ENCODE measurements around the gene ERAP2. TPM values are rescaled to one million over a fixed set of nuclear protein-coding genes. Genes with fewer than 3 reads are reported as not detected.
A peak's percentile ranks its signal among the peaks of the same experiment; 100 is the strongest.

The ERAP2 gene, protein sequence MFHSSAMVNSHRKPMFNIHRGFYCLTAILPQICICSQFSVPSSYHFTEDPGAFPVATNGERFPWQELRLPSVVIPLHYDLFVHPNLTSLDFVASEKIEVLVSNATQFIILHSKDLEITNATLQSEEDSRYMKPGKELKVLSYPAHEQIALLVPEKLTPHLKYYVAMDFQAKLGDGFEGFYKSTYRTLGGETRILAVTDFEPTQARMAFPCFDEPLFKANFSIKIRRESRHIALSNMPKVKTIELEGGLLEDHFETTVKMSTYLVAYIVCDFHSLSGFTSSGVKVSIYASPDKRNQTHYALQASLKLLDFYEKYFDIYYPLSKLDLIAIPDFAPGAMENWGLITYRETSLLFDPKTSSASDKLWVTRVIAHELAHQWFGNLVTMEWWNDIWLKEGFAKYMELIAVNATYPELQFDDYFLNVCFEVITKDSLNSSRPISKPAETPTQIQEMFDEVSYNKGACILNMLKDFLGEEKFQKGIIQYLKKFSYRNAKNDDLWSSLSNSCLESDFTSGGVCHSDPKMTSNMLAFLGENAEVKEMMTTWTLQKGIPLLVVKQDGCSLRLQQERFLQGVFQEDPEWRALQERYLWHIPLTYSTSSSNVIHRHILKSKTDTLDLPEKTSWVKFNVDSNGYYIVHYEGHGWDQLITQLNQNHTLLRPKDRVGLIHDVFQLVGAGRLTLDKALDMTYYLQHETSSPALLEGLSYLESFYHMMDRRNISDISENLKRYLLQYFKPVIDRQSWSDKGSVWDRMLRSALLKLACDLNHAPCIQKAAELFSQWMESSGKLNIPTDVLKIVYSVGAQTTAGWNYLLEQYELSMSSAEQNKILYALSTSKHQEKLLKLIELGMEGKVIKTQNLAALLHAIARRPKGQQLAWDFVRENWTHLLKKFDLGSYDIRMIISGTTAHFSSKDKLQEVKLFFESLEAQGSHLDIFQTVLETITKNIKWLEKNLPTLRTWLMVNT
- total RNA-seq (1 to 10 TPM; 3.0 to 6.4 (median 3.2) TPM), polyA plus RNA-seq (1 to 10 TPM in 1 of 3 donors, under 1 TPM in 2; 0.23 to 4.4 (median 0.55) TPM)
- long read RNA-seq, donor 1, partial matches to known transcripts, result 1 of 2 reads
- long read RNA-seq, donor 1, other reads (novel, unspliced or antisense), result 1 of 2 reads
- long read RNA-seq, donor 2, full-length matches to known transcripts, result 2 of 2 reads
- long read RNA-seq, donor 2, partial matches to known transcripts, result 0 of 2 reads
- long read RNA-seq, donor 2, other reads (novel, unspliced or antisense), result 0 of 2 reads

DNA sequence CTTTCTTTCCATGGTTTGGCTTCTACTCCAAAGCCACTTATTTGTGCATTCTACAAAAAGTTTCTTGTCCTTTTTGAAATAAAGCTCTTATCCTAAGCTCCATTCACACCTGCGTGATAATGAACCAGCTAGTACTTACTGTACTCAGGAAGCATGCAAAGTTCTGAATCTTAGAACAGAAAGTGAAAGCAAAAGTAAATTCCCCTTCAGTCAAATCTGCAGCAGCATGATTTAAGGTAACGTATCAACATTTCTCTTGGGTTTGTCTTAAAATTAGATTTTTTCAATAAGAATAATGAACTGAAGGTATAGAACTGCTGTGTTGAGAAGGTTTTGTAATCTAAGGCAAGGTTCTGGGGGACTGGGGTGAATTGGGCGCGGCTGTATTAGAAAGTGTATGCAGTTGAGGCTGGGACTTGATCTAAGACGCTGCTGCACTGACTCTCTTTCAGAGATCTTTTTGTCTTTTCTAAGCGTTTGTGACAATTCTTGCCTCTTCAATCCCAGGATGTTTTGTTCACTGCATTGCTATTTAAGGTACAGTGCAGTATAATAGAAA lies at the start of gene ERAP2:
ERAP2 (plus strand) TSS at position 209 of the 559 bp plus-strand sequence. CDS start 3,186 bp downstream, outside the sequence.
- H3K36me3 ChIP-seq (ENCODE audit: insufficient read depth in 1 of 2, low read depth in 1 of 2), result no peaks in the 10 kb centered on the region
- intact Hi-C loops (cut with DNase I), result loop anchor here in 1 of 2 donors (10.0 kb wide), 1 partner anchor 138 kb away; no protein-coding TSS in a partner anchor
- ATAC-seq, result peak; percentile 52 to 81 (median 68)
- H3K9me3 ChIP-seq, result no peaks in the 10 kb centered on the region
- H3K27me3 ChIP-seq (ENCODE audit: insufficient read depth in 3 of 3, low read length in 2 of 3), result no peaks in the 10 kb centered on the region
- H3K4me3 ChIP-seq, result peak within 1 kb of the TSS; percentile 86
- no peak for DNase-seq
- TF ChIP-seq, protein P1, sequence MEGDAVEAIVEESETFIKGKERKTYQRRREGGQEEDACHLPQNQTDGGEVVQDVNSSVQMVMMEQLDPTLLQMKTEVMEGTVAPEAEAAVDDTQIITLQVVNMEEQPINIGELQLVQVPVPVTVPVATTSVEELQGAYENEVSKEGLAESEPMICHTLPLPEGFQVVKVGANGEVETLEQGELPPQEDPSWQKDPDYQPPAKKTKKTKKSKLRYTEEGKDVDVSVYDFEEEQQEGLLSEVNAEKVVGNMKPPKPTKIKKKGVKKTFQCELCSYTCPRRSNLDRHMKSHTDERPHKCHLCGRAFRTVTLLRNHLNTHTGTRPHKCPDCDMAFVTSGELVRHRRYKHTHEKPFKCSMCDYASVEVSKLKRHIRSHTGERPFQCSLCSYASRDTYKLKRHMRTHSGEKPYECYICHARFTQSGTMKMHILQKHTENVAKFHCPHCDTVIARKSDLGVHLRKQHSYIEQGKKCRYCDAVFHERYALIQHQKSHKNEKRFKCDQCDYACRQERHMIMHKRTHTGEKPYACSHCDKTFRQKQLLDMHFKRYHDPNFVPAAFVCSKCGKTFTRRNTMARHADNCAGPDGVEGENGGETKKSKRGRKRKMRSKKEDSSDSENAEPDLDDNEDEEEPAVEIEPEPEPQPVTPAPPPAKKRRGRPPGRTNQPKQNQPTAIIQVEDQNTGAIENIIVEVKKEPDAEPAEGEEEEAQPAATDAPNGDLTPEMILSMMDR (IDR thresholded peaks at IDR 0.05), result no peak
- H3K27ac ChIP-seq, result peak within 1 kb of the TSS; percentile 84
- WGBS, 3 donors, result 0 to 2% (median 1%) methylated on average over 6 of the region's 6 CpGs
- H3K4me1 ChIP-seq, result peaks cover 8% of the 10 kb centered on the region

DNA sequence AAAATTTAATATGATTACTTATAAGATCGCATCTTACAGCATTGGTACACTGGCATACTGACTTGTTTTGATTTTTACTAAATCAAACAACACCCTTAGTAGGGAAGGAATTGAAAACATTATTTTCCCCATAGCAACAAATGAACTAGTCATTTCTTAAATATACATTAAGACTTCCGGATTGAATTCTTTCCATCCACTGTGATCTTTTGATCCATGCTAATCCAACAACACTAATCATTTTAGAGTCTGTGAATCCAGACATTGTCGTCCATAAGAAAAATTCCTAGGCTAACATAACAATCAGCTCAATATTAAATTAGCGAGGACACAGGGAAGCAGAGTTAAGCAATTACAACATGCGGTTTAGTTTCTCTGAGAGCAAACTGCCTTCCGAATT lies 47.0 kb upstream of the ERAP2 start:
- no peaks in the 10 kb centered on the region for H3K4me1 ChIP-seq
- H3K27me3 ChIP-seq (ENCODE audit: insufficient read depth in 3 of 3, low read length in 2 of 3), result no peaks in the 10 kb centered on the region
- DNase-seq, result no peak
- no peak overlapping the region for H3K27ac ChIP-seq
- H3K36me3 ChIP-seq (ENCODE audit: insufficient read depth in 1 of 2, low read depth in 1 of 2), result no peaks in the 10 kb centered on the region
- no peaks in the 10 kb centered on the region for H3K9me3 ChIP-seq
- WGBS, 3 donors, result 90 to 91% (median 91%) methylated on average over 6 of the region's 6 CpGs
- TF ChIP-seq, protein P1 (IDR thresholded peaks at IDR 0.05), result no peak
- intact Hi-C loops (cut with DNase I), result no loop called here
- no peak overlapping the region for H3K4me3 ChIP-seq
- ATAC-seq, result no peak

DNA sequence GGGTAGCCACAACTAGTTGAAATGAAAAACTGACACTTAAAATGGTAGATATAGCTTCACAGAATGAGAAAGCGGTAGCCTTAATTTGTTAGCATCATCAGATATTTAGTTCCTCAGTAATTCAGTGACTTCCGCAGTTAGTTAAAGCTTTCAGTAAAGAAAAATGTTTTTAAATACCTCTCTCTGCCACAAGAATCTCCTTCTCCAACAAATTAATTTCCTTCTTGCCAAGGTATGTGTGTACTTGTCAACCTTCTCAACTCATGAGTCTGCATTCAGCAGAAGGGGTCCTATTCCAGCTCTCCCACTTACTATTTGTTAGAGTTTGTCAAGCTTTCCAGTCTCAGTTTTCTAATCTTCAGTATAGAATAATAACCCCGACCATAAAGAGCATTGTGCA lies 42.3 kb upstream of the ERAP2 start:
- Histone ChIP-seq H3K4me3 (no peak overlapping the region), H3K4me1 (no peaks in the 10 kb centered on the region), H3K36me3 (ENCODE audit: insufficient read depth in 1 of 2, low read depth in 1 of 2) (no peaks in the 10 kb centered on the region), H3K27ac (no peak overlapping the region), H3K9me3 (no peaks in the 10 kb centered on the region), H3K27me3 (ENCODE audit: insufficient read depth in 3 of 3, low read length in 2 of 3) (no peaks in the 10 kb centered on the region)
- 88 to 93% (median 89%) methylated on average over 3 of the region's 3 CpGs for WGBS, 3 donors
- TF ChIP-seq, protein P1 (IDR thresholded peaks at IDR 0.05), result no peak
- ATAC-seq (no peak), DNase-seq (no peak)
- intact Hi-C loops (cut with DNase I), result no loop called here

DNA sequence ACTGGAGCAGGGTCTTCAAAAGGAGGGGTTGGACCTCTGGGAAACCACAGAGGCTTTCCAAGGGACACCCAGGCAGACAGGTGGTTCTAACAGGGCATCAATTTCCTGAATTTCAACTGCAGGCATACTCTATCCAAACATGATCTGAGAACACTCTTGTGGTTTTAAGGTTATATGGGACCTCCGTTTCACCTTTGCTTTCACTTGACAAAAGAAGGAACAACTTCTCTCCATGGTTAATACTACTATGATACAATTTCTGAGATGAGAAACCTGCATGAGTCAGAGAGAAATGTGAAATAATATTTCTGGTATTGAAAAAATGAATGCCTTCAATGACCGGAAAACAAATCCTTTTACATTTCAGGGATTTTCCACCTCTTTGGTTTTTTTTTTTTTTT lies 40.5 kb upstream of the ERAP2 start:
- H3K4me3 ChIP-seq, result no peak overlapping the region
- TF ChIP-seq, protein P1 (IDR thresholded peaks at IDR 0.05), result no peak
- H3K27me3 ChIP-seq (ENCODE audit: insufficient read depth in 3 of 3, low read length in 2 of 3), result no peaks in the 10 kb centered on the region
- DNase-seq (no peak), ATAC-seq (no peak)
- no peaks in the 10 kb centered on the region for H3K9me3 ChIP-seq
- intact Hi-C loops (cut with DNase I), result no loop called here
- 84 to 91% (median 91%) methylated on average over 2 of the region's 2 CpGs for WGBS, 3 donors
- H3K27ac ChIP-seq, result no peak overlapping the region
- no peaks in the 10 kb centered on the region for H3K36me3 ChIP-seq (ENCODE audit: insufficient read depth in 1 of 2, low read depth in 1 of 2)
- no peaks in the 10 kb centered on the region for H3K4me1 ChIP-seq

Measured in psoas muscle (tissue), 8 donors.